Erythroblast (primary cell): Measurements from ENCODE around the gene FRMD4A.

ENCODE experiments used
- GATA1 ChIP-seq: IDR thresholded peaks from 2 replicates; pipeline ENCODE4 v1.6.1; 2011; ENCODE audit warnings: low read depth, mild to moderate bottlenecking, control low read depth, low read length, moderate library complexity
- POLR2A ChIP-seq: IDR thresholded peaks from 2 replicates; pipeline ENCODE4 v1.6.1; 2011; ENCODE audit warnings: mild to moderate bottlenecking, low read length

DNA sequence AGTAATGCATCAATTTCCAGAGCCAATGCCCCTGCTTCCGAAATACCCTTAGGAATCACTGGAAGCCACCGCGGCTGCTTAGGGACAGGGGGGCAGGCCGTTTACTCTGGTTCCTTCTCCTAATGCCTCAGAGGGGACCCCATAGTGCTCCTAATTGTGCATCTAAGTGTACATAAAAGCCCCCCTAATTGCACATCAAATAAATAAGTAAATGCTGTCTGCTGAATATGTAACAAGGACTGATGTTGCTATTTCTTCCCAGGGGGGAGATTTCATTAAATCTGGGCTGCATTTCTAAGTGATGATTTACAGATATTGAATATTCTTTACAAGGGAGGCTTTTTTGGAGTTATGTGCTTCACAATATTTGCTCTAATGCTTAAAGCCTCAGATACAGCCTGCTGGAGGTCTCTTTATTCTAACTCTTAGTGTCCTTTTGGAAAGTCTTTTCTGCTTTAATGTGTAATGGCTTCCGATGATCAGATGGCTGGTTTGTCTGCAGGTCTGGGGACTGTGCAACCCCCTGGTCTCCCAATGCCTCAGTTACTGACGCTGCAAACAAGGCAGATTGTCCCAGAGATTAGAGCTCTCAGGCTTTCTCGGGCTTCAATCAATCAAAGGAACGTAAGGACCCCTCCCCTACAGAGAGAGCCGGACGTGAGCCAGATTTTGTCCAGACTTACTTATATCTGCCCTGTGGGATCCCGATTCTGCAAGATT is 601.0 kb downstream of the FRMD4A start:
- TF ChIP-seq POLR2A, result no peak
- TF ChIP-seq GATA1, result no peak
